ENCODE measurements around the gene MCU.
A peak's percentile ranks its signal among the peaks of the same experiment; 100 is the strongest.
"Not testable (repeated sequence)": the region's sequence is repeated elsewhere in the genome, so short reads cannot be mapped to it uniquely, and the experiment has no call there.

MCU gene

DNA sequence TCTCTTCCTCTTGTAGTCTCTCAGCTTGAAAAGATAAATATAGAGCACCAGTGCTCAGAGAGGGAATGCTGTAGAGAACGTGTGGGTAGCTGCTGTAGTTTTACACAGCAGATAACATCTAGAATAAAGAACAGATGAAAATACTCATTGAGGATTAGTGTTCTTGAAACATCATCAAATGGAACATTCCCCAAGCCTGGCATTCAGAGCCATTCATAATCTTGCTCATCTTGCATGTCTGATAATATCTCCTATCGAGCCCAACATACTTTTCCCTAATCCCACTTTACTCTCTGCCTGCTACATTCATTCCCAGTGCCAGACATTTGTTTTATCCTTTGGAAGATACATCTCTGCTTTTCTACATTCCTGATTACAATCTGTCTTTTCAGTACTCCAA lies 35.2 kb downstream of the MCU start:
- FAIRE-seq: no peak

DNA sequence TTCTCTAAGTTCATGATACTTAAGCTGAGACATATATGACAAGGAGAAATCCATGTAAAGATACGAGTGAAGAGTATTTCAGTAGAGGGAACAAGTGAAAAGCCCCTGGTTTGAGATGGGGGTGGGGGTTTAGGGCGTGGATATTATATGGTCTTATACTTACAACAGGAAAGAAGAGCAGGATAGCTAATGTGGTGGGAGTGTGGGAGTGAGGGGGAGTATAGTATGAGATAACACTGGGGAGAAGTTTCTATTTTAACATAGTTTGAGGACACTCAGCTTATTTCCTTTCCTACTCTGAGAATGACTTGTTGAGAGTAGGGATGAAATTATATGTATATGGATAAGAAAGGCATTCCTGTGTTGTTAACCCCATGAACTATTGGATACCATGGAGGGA lies 36.5 kb downstream of the MCU start:
- no peak for FAIRE-seq
- DNase-seq (ENCODE audit: insufficient read length, low spot score): no peak

More for the DNA sequence above, 35.2 kb downstream of the MCU start:
- no peak for DNase-seq (ENCODE audit: insufficient read length, low spot score)

DNA sequence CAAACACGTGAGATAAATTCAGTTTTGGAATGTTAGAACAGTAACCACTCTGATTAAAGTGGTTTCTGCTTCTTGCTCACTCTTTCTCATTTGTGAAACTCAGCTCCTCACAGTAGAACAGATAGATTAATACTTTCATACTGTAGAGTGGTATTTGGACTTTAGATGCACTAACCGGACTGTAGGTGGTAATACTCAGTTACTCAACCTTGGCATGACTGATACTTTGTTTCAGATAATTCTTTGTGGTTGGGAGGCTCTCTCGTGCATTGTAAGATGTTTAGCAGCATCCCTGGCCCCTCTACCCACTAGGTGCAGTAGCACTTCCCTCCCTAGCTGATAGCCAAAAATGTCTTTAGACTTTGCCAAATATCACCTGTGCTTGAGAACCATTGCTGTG lies 37.6 kb downstream of the MCU start:
- no peak for FAIRE-seq

DNA sequence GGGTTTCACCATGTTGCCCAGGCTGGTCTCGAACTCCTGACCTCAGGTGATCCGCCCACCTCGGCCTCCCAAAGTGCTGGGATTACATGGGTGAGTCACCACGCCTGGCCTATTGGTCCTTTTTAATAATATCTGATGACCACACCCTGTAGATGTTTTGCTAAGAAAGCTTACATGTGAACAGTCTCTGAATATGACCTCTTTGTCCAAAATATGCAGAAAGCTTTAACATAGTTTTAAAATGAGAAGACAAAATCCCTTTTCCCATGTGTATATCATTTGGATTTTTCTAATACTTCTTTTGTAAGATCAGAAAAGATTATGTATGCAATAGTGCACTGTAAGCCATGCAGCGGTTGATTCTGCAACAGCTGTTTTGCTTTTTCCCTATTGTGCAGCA lies 38.5 kb downstream of the MCU start:
- DNase-seq (ENCODE audit: insufficient read length, low spot score) (no peak), FAIRE-seq (no peak)

More for the DNA sequence above, 37.6 kb downstream of the MCU start:
- DNase-seq (ENCODE audit: insufficient read length, low spot score): no peak

DNA sequence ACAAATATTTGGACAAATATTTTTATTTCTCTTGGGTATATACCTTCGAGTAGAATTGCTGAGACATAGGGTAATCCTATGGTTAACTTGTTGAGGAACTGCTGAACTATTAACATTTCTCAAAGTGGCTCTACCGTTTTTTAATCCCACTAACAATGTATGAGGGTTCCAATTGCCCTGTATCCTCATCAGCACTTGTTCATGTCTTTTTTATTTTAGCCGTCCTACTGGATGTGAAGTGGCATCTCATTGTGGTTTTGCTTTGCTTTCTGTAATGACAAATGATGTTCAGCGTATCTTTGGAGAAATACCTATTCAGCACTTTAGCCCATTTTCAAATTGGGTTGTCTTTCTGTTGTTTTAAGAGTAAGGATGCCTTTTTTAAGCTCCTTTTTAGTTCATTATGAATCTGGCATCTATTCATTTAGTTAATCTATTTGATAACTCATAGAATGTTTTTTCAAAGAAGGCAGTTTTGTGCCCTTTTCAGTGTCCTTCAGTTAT lies 40.0 kb downstream of the MCU start:
- DNase-seq (ENCODE audit: insufficient read length, low spot score): no peak
- no peak for FAIRE-seq

DNA sequence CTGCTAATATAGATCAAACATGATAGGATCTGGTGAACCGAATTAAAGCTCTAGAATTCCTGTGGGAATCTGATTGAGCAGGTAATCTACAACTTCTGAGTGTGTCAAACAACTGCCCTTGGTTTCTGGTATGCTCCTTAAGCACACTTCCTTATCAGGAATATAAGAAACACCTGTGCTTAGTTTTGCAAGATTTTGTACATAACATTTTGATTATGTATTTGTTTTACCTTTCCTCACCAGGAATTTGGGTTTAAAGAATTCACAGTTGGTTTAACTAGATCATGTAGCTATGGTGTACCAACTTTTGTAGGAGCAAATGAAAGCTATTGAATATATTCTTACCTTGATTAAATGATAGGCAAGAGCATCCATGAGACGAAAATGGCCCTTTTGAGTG lies 40.6 kb downstream of the MCU start:
- DNase-seq (ENCODE audit: insufficient read length, low spot score): no peak
- no peak for FAIRE-seq

DNA sequence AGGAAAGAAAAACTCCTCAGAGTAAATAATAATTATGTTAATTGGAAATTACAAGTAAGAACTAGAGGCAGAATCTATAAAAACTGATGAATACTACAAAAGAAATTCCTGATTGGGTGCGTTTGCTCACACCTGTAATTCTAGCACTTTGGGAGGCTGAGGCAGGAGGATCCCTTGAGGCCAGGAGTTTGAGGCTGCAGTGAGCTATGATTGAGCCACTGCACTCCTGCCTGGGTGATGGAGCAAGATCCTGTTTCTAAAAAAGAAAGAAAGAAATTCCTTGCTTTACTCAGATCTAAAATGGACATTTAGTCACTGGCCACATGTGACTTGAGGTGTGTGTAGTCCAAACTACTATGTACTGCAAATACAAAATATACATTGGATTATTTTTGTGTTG lies 42.0 kb downstream of the MCU start:
- DNase-seq (ENCODE audit: insufficient read length, low spot score): no peak
- FAIRE-seq: no peak

DNA sequence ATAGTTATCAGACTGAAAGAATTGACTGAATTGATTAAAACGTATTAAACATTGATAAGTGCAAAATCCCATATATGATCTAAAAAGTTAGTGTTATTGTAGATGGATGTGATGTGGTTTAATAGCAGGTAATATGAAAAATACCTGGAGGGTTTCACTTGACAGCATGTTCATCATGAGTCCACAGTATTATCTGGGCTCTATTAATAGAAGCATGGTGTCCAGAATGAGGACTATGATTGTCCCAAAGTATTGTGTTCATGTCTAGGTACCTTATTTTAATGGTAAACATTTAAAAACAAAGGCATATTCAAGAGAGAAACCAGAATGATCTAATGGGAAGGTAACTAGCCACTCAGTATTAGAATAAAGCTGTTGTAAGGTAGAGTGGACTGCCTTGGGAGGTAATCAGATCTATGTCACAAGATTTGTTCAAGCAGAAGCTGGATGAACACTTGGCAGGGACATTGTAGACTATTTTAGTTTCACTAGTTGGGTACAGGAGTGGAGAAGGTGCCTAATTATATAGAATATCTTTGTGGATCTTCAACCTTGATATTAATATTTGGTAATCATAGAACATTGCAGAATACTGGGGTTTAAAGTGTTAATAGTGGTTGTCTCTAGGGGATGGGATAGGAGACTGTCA lies 43.5 kb downstream of the MCU start:
- no peak for FAIRE-seq

DNA sequence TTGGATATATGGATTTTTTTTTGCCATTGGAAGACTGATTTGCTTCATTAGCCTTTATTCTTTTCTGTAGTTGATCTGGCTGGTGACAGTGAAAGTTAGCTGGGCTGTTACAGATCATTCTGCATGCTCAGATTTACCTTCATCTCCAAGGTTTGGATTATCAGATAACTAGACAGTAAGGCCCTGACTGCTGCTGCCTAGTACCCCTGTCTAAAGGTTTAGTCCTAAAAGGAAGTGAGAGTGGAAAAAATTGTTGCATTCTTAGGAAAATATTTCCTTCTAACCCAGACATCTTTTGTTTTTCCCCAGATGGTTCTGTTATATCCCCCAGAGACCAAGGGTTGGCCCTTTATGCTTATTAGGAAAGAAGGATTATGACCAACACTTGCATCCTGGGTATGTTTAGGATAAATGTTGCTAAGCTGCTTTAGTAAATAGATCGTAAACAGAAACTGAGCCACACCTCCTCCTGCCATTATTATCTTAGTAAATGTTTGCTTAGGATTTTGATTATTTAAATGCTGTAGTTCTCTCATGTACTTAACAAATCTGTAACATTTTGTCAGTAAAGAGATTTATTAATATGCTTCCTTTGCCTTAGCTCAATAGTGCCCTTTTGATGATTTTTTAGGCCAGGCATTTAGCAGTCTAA lies 44.4 kb downstream of the MCU start:
- FAIRE-seq (no peak), DNase-seq (ENCODE audit: insufficient read length, low spot score) (no peak)

More for the DNA sequence above, 43.5 kb downstream of the MCU start:
- DNase-seq (ENCODE audit: insufficient read length, low spot score): no peak

DNA sequence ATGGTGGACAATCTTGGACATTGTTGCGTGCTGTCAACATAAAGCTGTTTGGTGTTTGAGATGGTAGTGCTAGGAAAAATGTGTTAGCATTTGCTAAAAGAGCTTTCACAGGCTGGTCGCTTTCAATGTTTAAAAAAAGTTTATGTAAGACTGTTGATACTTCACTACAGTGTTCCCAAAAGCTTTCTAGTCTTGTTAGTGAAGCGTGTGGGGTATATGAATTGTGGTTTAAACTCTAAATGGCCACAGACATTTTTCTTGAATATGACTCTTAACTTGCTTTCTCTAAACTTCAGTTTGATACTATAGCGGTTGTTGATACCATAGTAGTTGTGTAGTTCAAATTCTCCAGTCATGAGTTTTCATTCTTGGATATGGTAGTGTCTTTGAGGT lies 44.9 kb downstream of the MCU start:
- FAIRE-seq (no peak), DNase-seq (ENCODE audit: insufficient read length, low spot score) (no peak)

DNA sequence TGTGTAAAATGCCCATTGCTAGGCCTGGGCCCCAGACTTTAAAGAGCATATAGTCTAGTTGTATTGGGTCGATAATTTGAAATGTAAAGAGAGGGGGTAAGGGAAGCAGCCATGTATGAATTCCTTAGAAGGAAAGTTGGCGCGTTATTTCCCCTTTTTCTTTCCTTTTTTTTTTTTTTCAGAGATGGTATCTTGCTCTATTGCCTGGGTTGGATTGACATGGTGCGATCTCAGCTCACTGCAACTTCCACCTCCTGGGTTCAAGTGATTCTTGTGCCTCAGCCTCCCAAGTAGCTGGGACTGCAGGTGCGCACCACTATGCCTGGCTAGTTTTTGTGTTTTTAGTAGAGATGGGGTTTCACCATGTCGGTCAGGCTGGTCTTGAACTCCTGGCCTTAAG lies 45.4 kb downstream of the MCU start:
- not testable (repeated sequence) for FAIRE-seq; DNase-seq (ENCODE audit: insufficient read length, low spot score)

DNA sequence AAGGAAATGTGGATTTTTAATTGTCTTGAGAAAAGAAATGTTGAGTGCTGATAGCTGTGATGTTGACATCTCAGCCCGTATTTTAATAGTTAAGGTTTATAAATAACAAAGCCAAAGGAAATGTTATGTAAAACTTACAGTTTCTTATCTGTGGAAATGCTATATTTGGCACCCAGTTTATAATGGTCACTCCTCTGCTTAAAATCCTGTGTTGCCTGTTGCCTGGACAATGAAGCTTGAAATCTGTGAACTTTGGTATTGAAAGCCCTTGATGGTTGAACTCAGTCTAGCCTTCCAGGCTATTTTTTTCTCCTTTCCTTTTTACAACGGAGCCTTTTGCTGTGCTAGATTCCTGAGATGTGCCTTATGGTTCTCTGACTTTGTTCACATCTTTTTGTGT lies 46.5 kb downstream of the MCU start:
- no peak for DNase-seq (ENCODE audit: insufficient read length, low spot score)
- no peak for FAIRE-seq

DNA sequence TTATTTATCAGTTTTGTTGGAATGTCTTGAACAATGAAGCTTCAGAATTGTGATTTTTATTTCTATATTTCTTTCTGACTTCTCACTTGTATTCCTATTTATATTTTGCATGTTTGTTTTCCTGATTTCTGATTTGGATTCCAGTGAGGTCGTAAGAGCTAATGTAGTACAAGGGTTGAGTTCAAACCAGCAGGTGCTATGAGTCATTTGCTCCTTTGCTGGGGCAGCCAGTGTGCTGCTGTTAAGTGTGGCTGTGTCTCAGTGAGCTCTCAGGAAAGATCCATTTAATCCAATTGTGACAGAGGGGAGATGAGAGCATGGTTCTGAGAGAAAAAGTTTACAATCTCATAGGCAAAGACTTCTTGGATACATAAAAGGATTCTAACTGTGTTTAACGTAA lies 48.6 kb downstream of the MCU start:
- FAIRE-seq (peak; percentile 31), DNase-seq (ENCODE audit: insufficient read length, low spot score) (peak; percentile 46)

DNA sequence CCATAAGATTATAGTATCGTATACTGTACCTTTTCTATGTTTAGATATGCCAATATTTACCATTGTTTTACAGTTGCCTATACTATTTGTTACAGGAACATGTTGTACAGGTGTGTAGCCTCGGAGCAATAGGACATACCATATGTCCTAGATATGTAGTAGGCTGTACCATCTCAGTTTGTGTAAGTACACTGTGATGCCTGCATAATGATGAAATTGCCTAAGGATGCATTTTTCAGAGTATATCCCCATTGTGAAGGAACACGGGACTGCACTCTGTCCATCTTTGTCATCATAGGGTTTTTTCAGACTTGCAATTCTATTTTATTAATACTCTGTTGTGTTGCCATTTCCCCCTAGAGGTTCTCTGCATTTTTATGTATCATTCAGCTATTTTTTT lies 50.1 kb downstream of the MCU start:
- DNase-seq (ENCODE audit: insufficient read length, low spot score) (no peak), FAIRE-seq (no peak)

DNA sequence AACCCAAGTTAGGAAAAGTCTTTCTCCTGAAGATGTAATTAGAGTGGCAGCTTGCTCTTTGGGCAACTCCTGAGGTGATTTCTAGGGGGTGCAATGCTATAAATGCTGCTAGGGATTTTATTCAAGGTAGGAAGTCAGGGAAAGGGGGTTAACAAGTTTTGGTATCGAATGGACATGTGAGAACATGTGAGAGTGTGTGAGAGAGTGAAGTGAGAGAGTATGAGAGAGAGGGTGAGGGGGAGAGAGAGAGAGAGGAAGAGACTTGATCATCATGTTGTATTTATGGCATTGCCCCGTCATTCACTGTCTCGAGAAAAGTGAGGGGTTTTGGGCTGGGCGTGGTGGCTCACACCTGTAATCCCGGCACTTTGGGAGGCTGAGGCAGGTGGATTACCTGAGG lies 50.9 kb downstream of the MCU start:
- no peak for FAIRE-seq
- no peak for DNase-seq (ENCODE audit: insufficient read length, low spot score)

DNA sequence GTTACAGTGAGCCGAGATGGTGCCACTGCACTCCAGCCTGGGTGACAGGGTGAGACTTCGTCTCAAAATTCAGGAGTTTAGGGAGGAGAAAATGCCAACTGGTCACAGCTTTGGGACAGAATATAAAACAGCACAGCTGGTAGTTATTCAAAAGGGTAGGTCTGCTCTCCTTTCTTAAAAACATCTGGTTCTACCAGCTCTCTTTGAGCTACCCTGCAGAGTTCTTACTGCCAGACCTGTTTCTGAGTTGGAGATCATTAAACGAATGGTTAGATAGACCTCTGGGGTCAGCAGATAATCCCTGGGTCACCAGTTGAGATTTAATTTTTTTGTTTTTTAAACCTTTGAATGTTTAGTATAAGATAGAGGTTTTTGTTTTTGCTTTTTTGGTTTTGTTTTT lies 52.6 kb downstream of the MCU start:
- DNase-seq (ENCODE audit: insufficient read length, low spot score) (no peak), FAIRE-seq (no peak)

DNA sequence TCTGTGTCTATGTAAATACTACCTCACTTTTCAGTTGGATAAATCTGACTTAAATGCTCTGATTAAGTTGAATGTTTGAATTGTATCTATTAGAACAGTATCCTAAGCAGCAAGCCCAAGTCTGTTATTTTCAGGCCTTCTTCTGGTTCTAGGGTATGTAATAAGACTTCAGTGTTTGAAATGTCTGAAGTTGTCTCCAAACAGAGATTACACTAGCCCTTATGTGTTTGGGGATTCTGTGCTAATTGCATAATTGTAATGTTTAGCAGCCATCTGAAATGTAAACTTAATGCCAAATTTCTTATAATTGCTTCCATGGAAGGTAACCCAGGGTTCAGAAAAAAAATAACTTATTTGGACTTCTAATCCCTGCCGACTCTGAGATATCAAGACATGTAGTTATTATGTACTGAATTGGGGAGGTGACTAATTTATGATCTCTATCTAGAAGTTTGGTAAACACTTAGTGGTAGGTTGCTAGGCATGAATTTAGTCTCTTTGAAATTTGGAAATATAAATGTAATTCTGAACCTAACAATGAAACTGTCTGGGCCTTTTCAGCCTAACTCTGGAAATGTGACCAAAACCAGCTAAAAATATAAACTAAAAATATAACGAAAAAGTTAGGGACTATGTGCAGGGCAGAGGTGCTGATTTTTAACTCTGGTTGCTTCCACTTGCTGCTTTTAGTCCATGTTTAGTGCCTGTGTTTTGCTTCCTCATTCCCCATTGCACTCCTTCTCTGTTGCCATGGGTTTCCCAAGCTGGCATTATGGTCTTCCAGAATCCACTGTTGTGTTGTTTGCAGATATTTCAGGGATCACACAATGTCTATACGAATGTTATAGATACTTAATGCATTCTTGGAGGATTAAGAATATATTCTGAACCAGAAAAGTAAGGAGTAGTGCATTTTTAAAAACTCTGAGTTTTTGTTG lies 54.8 kb downstream of the MCU start:
- DNase-seq (ENCODE audit: insufficient read length, low spot score) (no peak), FAIRE-seq (no peak)

DNA sequence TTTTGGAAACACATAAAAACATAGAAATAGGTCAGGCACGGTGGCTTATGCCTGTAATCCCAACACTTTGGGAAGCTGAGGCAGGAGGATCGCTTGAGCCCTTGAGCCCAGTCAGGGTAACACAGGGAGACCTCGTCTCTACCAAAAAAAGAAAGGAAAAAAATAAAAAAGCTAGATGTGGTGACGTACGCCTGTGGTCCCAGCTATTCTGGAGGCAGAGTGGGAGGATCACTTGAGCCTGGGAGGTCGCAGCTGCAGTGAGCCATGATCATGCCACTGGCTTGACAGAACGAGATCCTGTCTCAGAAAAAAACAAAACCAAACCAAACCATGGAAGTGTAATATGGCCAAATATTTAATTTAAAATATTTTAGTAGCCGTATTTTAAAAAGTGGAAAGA lies 55.6 kb downstream of the MCU start:
- DNase-seq (ENCODE audit: insufficient read length, low spot score) (no peak), FAIRE-seq (no peak)

DNA sequence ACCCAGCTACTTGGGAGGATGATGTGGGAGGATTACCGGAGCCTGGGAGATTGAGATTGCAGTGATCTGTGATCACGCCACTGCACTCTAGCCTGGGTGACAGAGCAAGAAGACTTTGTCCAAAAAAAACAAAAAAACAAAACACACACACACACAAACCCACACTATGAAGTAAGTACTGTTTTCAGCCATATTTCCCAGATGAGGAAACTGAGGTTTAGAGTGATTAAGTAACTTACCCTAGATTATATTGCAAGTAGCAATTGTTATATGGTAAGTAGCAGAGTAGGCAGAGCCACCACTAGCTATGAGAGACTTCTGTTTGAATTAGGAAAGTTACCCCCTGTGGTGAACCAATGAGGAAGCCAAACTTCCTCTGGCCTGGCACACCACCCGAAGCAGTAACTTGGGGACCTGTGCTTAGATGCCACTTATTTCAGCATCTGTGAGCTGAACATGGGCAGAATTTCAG lies 61.9 kb downstream of the MCU start:
- DNase-seq (ENCODE audit: insufficient read length, low spot score): no peak
- no peak for FAIRE-seq

DNA sequence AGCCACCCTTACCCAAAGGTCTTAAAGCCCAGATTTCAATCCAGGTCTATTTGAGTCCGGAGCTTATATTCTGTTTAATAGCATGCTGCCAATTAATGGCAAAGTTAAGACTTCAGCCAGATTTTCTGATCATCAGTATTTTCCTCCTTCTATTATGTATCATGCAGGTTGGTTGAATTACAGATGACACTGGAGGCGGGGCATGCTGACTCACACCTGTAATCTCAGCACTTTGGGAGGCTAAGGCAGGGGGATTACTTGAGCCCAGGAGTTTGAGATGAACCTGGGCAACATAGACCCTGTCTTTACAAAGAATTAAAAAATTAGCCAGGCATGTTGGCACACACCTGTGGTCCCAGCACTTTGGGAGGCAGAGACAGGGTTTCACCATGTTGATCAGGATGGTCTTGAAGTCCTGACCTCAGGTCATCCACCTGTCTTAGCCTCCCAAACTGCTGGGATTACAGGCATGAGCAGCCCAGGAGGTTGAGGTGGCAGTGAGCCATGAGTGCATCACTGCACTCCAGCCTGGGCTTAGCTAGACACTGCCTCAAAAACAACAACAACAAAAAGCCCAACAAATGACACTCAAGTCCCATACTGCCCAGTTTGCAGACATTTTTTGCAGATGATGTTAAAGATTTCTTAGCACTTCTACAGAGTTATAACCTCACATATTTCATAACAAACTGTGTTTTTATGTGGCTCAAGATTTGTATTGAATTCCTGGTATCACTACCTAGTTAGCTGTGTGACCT lies 62.5 kb downstream of the MCU start:
- no peak for FAIRE-seq
- no peak for DNase-seq (ENCODE audit: insufficient read length, low spot score)
